MM.1S (cell line): ENCODE results near the gene RASAL2.

ENCODE experiments used
- DNase-seq: peaks from one replicate; pipeline ENCODE4 v3.0.0-alpha.2; 2015
- H2AFZ ChIP-seq: fragments of 300-600 bp; sonication (generic); 2 replicates; pipeline ENCODE4 v1.6.0; 2016; ENCODE audit warnings: antibody characterized with exemption, low read length
- H3F3A ChIP-seq: fragments of 300-600 bp; sonication (generic); 2 replicates; pipeline ENCODE4 v1.6.1; 2016; ENCODE audit warnings: mild to moderate bottlenecking, antibody characterized with exemption, low read length, moderate library complexity, mixed read lengths; ENCODE audit not compliant: insufficient read depth
- H3K27ac ChIP-seq: fragments of 300-600 bp; sonication (generic); 2 replicates; pipeline ENCODE4 v1.5.1; 2016; ENCODE audit warnings: mild to moderate bottlenecking, low read length
- H3K27me3 ChIP-seq: fragments of 300-600 bp; sonication (generic); replicated peaks from 2 replicates; pipeline ENCODE4 v1.6.0; 2016; ENCODE audit warnings: low read length; ENCODE audit not compliant: insufficient read depth
- H3K36me3 ChIP-seq: fragments of 300-600 bp; sonication (generic); replicated peaks from 2 replicates; pipeline ENCODE4 v1.6.1; 2016; ENCODE audit warnings: mild to moderate bottlenecking, low read length, mixed read lengths; ENCODE audit not compliant: insufficient read depth
- H3K4me1 ChIP-seq: fragments of 300-600 bp; sonication (generic); 2 replicates; pipeline ENCODE4 v1.6.1; 2016; ENCODE audit warnings: low read length, mixed read lengths
- H3K4me2 ChIP-seq: fragments of 300-600 bp; sonication (generic); 2 replicates; pipeline ENCODE4 v1.6.0; 2016; ENCODE audit warnings: low read depth, low read length
- H3K4me3 ChIP-seq: fragments of 300-600 bp; sonication (generic); 2 replicates; pipeline ENCODE4 v1.5.1; 2016; ENCODE audit warnings: low read length, mixed read lengths
- H3K79me2 ChIP-seq: fragments of 300-600 bp; sonication (generic); 2 replicates; pipeline ENCODE4 v1.6.1; 2016; ENCODE audit warnings: mixed run types, low read length, mixed read lengths
- H3K9ac ChIP-seq: fragments of 300-600 bp; sonication (generic); 2 replicates; pipeline ENCODE4 v1.6.1; 2016; ENCODE audit warnings: low read length, mixed read lengths
- H3K9me2 ChIP-seq: fragments of 300-600 bp; sonication (generic); replicated peaks from 2 replicates; pipeline ENCODE4 v1.6.1; 2016; ENCODE audit warnings: mild to moderate bottlenecking, low read length, mixed read lengths; ENCODE audit not compliant: insufficient read depth
- H3K9me3 ChIP-seq: fragments of 300-600 bp; sonication (generic); replicated peaks from 2 replicates; pipeline ENCODE4 v1.6.1; 2016; ENCODE audit warnings: mild to moderate bottlenecking, low read length, mixed read lengths; ENCODE audit not compliant: insufficient read depth
- H4K20me1 ChIP-seq: fragments of 300-600 bp; sonication (generic); 2 replicates; pipeline ENCODE4 v1.6.1; 2016; ENCODE audit warnings: mild to moderate bottlenecking, low read length, moderate library complexity, mixed read lengths; ENCODE audit not compliant: insufficient read depth
- CTCF ChIP-seq: fragments of 300-600 bp; sonication (generic); IDR thresholded peaks from 2 replicates; pipeline ENCODE4 v1.5.1; 2016; ENCODE audit warnings: antibody characterized with exemption, low read length, mixed read lengths
- EZH2 ChIP-seq: fragments of 300-600 bp; sonication (generic); optimal IDR thresholded peaks from 2 replicates; pipeline ENCODE3; 2017; ENCODE audit warnings: low read depth, mild to moderate bottlenecking, antibody characterized with exemption, low read length, mixed read lengths
- EZH2phosphoT487 ChIP-seq: fragments of 300-600 bp; sonication (generic); IDR thresholded peaks from 2 replicates; pipeline ENCODE4 v1.6.1; 2018; ENCODE audit warnings: antibody characterized with exemption, low read length

The RASAL2 gene

GRCh38 chr1:178341261-178341956 is 247.5 kb downstream of the RASAL2 start:
- Histone ChIP-seq H3K4me2 (no peak overlapping the region), H3F3A (no peaks in the 10 kb centered on the region), H3K9ac (no peak overlapping the region), H2AFZ (no peak overlapping the region), H3K27ac (no peak overlapping the region), H3K79me2 (no peaks in the 10 kb centered on the region), H3K4me1 (0 out of 2 replicates have a peak, but pooled peaks cover 3% of the 10 kb centered on the region), H3K36me3 (no peaks in the 10 kb centered on the region), H3K9me2 (no peaks in the 10 kb centered on the region), H3K27me3 (no peaks in the 10 kb centered on the region), H3K9me3 (no peaks in the 10 kb centered on the region), H4K20me1 (no peaks in the 10 kb centered on the region), H3K4me3 (no peak overlapping the region)
- no peak for TF ChIP-seq CTCF
- no peak for DNase-seq

DNA sequence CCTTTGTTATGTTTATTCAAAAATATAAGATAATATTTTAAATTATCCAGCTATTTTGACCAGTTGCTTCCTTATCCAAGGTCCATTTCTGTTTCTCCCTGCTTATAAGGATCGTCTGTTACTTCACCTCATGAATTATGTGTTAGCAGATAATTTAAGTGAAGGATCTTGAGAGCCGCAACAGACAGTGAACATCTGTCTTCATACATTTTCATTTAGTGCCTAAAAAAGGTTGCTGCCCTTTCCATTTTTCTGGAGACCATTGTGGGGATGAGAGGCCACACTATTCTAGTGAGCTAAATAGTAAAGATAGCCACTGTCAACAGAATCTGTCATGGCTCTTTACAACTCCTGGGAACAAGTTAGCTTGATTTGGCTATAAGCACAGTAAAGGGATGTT is 248.8 kb downstream of the RASAL2 start:
- H3K27ac ChIP-seq: no peak overlapping the region
- H3K4me3 ChIP-seq: no peak overlapping the region
- no peaks in the 10 kb centered on the region for H3K9me2 ChIP-seq
- H3F3A ChIP-seq: no peaks in the 10 kb centered on the region
- DNase-seq: no peak
- TF ChIP-seq EZH2 (no peak), CTCF (no peak), EZH2phosphoT487 (no peak)
- no peaks in the 10 kb centered on the region for H4K20me1 ChIP-seq
- no peaks in the 10 kb centered on the region for H3K79me2 ChIP-seq
- H3K4me1 ChIP-seq: 0 out of 2 replicates have a peak, but pooled peaks cover 3% of the 10 kb centered on the region
- H3K27me3 ChIP-seq: no peaks in the 10 kb centered on the region
- H3K4me2 ChIP-seq: no peak overlapping the region
- no peak overlapping the region for H2AFZ ChIP-seq
- H3K36me3 ChIP-seq: no peaks in the 10 kb centered on the region
- no peak overlapping the region for H3K9ac ChIP-seq
- H3K9me3 ChIP-seq: no peaks in the 10 kb centered on the region

GRCh38 chr1:178344513-178345091 is 250.7 kb downstream of the RASAL2 start:
- no peak overlapping the region for H3K27ac ChIP-seq

More at GRCh38 chr1:178344513-178345091, 250.7 kb downstream of the RASAL2 start:
- Histone ChIP-seq H3K79me2 (no peaks in the 10 kb centered on the region), H2AFZ (no peak overlapping the region), H4K20me1 (no peaks in the 10 kb centered on the region), H3K4me1 (0 out of 2 replicates have a peak, but pooled peaks cover 3% of the 10 kb centered on the region), H3K9me3 (no peaks in the 10 kb centered on the region), H3K36me3 (no peaks in the 10 kb centered on the region), H3K9me2 (no peaks in the 10 kb centered on the region), H3K27me3 (no peaks in the 10 kb centered on the region), H3F3A (no peaks in the 10 kb centered on the region), H3K4me2 (no peak overlapping the region), H3K4me3 (no peak overlapping the region), H3K9ac (no peak overlapping the region)
- TF ChIP-seq EZH2 (no peak), CTCF (peak; percentile 74)
- DNase-seq: peak; percentile 61
